Measurements from ENCODE around the gene OR2T35.
"Not testable (repeated sequence)": the region's sequence is repeated elsewhere in the genome, so short reads cannot be mapped to it uniquely, and the experiment has no call there.

OR2T35 gene

DNA sequence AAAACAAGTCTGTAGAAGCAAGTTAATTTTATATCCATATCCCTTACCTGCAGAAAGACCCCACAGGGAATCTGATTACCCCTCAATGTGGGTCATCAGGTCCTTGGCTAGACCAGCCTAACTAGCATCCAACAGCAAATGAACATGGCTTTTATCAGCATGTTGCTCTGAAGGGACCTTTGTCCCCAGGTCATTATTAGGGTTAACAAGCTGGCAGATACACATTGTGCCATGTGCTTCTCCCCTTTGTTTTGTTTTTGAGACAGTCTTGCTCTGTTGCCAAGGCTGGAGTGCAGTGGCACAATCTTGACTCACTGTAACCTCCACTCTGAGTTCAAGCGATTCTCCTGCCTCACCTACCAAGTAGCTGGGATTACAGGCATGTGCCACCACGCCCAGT is 10.1 kb downstream of the OR2T35 start, which contains the start of gene OR2T11:
TSS of gene OR2T11 (minus strand) at position 101 of the 400 bp plus-strand sequence. CDS start 7,963 bp downstream, outside the sequence.
- TF ChIP-seq, protein P1, sequence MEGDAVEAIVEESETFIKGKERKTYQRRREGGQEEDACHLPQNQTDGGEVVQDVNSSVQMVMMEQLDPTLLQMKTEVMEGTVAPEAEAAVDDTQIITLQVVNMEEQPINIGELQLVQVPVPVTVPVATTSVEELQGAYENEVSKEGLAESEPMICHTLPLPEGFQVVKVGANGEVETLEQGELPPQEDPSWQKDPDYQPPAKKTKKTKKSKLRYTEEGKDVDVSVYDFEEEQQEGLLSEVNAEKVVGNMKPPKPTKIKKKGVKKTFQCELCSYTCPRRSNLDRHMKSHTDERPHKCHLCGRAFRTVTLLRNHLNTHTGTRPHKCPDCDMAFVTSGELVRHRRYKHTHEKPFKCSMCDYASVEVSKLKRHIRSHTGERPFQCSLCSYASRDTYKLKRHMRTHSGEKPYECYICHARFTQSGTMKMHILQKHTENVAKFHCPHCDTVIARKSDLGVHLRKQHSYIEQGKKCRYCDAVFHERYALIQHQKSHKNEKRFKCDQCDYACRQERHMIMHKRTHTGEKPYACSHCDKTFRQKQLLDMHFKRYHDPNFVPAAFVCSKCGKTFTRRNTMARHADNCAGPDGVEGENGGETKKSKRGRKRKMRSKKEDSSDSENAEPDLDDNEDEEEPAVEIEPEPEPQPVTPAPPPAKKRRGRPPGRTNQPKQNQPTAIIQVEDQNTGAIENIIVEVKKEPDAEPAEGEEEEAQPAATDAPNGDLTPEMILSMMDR (IDR thresholded peaks at IDR 0.05), result not testable (repeated sequence)

GRCh38 chr1:248631354-248632008 is 13.6 kb downstream of the OR2T35 start:
- TF ChIP-seq, protein P1 (IDR thresholded peaks at IDR 0.05), result no peak

DNA sequence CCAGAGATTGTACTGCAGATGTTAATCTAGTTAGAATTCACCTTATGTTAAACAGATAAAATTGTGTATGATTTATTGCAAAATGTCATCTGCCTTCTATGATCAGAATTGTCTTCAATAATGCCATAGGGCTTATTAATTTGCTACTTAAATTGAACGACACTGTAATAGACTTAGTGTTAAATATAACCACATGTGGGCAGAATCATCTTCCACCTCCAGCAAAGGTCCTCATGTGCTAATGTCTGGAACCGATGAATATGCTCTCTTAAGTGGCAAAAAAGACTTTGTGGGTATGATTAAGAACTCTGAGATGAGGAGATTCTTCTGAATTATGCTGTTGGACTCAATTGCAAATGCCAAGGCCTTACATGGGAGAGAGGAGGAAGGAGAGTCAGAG is 14.5 kb downstream of the OR2T35 start:
- TF ChIP-seq, protein P1 (IDR thresholded peaks at IDR 0.05), result no peak

DNA sequence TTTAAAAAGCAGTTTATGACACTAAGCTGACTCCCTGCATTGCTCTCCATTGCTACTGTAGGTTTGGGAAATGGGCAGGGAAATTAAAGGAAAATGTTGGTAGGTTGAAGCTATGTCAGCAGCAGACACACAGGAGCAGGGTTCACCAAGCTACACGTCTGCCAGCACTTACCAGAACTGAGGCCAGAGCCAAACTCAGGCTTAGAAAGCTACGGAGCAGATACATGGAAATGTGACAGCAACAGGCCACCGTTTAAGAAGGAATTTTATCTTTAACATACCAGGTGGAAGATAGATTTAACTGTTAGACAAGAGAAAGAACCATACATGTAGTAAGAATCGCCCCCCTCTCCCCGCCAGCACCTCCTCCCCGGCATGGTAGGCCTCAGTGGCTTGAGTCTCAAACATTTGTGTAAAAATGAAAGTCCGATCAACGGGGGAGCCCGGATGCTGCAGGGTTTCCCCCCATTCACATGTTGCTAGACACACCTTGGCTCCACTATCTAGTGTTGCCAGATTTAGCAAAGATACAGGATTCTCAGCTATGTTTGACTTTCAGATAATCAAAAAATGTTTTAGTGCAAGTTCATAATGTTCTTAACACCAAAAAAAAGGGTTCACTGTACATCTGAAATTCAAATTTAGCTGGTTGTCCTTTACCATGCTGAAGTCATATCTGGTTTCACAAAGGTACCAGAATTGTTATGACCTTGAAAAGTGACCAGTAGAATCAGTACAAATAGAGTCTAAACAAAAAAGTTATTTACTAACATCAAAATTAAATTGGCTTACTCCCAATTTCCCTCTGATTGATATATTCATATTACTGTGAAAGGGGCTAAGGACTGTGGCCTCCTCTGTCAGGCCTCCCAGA is 16.9 kb downstream of the OR2T35 start:
- TF ChIP-seq, protein P1 (IDR thresholded peaks at IDR 0.05), result no peak

DNA sequence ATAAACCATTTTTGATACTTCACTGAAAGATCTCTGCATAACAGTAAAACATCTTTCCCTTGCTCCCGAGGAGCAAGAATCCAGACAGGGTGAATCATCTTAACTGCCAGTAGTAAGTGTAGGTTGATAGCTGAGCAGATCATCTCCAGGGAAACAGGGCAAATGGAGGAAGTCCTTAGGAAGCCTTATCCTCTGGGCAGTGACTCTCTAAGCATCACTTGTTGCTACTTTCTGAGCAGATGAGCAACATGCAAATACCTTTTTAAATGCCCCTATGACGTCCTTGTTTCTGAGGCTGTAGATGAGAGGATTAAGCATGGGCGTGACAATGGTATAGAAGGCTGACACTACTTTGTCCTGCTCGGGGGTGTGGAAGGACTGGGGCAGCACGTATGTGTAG is 19.1 kb downstream of the OR2T35 start:
- TF ChIP-seq, protein P1 (IDR thresholded peaks at IDR 0.05), result no peak

- TF ChIP-seq, protein P1 (IDR thresholded peaks at IDR 0.05), result no peak
Measured at GRCh38 chr1:248625166-248625565, 19.9 kb downstream of the OR2T35 start.

DNA sequence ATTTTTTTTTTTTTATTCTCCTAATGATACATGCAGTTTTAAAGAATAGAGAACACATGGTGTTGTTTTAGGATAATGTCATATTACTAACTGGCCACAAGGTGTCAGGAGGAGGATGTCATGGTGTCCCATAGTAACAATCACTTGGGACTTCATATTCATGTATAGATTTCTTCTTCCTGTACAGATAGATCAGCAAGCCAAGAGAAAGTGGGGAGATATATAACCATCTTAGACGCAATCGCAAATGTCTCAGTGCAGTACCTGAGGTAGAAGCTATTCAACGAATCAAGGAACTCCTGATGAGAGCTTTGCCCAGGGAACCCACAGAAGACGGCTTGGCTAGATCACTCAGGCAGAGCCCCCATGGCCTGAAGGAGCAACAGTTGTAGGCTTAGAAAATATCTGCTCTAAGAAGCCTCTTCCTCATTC is 22.5 kb downstream of the OR2T35 start:
- TF ChIP-seq, protein P1 (IDR thresholded peaks at IDR 0.05), result peak; percentile 44; the same call in 1 of the 2 replicates

Data from LNCAP (cell line).